Activated CD4-positive, alpha-beta T cell treated with anti-CD3 and anti-CD28 coated beads, Interleukin-2, amount 50 U/mL, for 24 hours (primary cell): ENCODE results near the gene IL36B.

Experiments
- DNase-seq, 2 donors: peaks; one replicate each; pipeline ENCODE4 v3.0.0-alpha.2; 2020; ENCODE audit warnings: low read depth in 1 of 2, low spot score in 1 of 2

The IL36B gene

GRCh38 chr2:113056521-113056920 lies 3.9 kb upstream of the IL36B start:
- peak in 1 of 2 donors; percentile 4 for DNase-seq

GRCh38 chr2:113054066-113054465 lies 1.4 kb upstream of the IL36B start:
- no peak for DNase-seq

GRCh38 chr2:113053666-113054065 lies 999 bp upstream of the IL36B start:
- DNase-seq: no peak

GRCh38 chr2:113050921-113051895 lies 1.5 kb downstream of the IL36B start:
- DNase-seq: no peak

- DNase-seq: no peak
These were observed 6.2 kb downstream of the IL36B start for GRCh38 chr2:113046465-113046864.

GRCh38 chr2:113041871-113042270 lies 10.8 kb downstream of the IL36B start:
- no peak for DNase-seq

GRCh38 chr2:113039719-113040118 lies 12.9 kb downstream of the IL36B start:
- no peak for DNase-seq

GRCh38 chr2:113039158-113039557 lies 13.5 kb downstream of the IL36B start:
- no peak for DNase-seq

- DNase-seq: no peak
These were observed 14.4 kb downstream of the IL36B start for GRCh38 chr2:113038291-113038690.

- DNase-seq: no peak
These were observed 15.9 kb downstream of the IL36B start for GRCh38 chr2:113036763-113037162.

GRCh38 chr2:113034016-113034415 lies 18.7 kb downstream of the IL36B start:
- DNase-seq: no peak

GRCh38 chr2:113032737-113033136 lies 19.9 kb downstream of the IL36B start:
- DNase-seq: no peak

- DNase-seq: no peak
These were observed 24.6 kb downstream of the IL36B start for GRCh38 chr2:113028112-113028511.

GRCh38 chr2:113027691-113028090 lies 25.0 kb downstream of the IL36B start:
- no peak for DNase-seq

GRCh38 chr2:113025737-113026136 lies 26.9 kb downstream of the IL36B start:
- no peak for DNase-seq

- DNase-seq: no peak
These were observed 27.9 kb downstream of the IL36B start for GRCh38 chr2:113024764-113025163.

GRCh38 chr2:113021312-113021711 lies 31.4 kb downstream of the IL36B start:
- DNase-seq: no peak

GRCh38 chr2:113018509-113018908 lies 34.2 kb downstream of the IL36B start:
- DNase-seq: no peak

- DNase-seq: no peak
These were observed 37.0 kb downstream of the IL36B start for GRCh38 chr2:113015655-113016054.

GRCh38 chr2:113015042-113015441 lies 37.6 kb downstream of the IL36B start:
- DNase-seq: no peak

- no peak for DNase-seq
These were observed 38.6 kb downstream of the IL36B start for GRCh38 chr2:113014067-113014466.

GRCh38 chr2:113013336-113013661 lies 39.4 kb downstream of the IL36B start:
- no peak for DNase-seq
